Vagina (tissue), 2 donors: ENCODE results near the gene TAOK3. TPM values are rescaled to one million over a fixed set of nuclear protein-coding genes. Genes with fewer than 3 reads are reported as not detected.

Experiments
- DNase-seq, 2 donors: peaks; one replicate each; pipeline ENCODE4 v3.0.0-alpha.2; 2017; ENCODE audit errors: extremely low spot score in 2 of 2
- H3K27ac ChIP-seq: fragments of 200-600 bp; sonication (generic); one replicate; pipeline ENCODE4 v1.5.1; 2019
- H3K27me3 ChIP-seq: fragments of 200-600 bp; sonication (generic); one replicate; pipeline ENCODE4 v1.5.1; 2019
- H3K36me3 ChIP-seq, 2 donors: fragments of 200-600 bp; sonication (generic); one replicate each; pipeline ENCODE4 v1.5.1; 2017 to 2019
- H3K4me1 ChIP-seq: fragments of 200-600 bp; sonication (generic); one replicate; pipeline ENCODE4 v1.5.1; 2019
- H3K4me3 ChIP-seq, 2 donors: fragments of 200-600 bp; sonication (generic); 1 replicate in 1 of 2; 2 replicates in 1 of 2; pipeline ENCODE4 v1.5.1; 2016 to 2019
- H3K9me3 ChIP-seq: fragments of 200-600 bp; sonication (generic); one replicate; pipeline ENCODE4 v1.5.1; 2019
- POLR2A ChIP-seq, 2 donors: fragments of 450-650 bp; IDR thresholded peaks; one replicate each; pipeline ENCODE4 v1.6.1; 2017; ENCODE audit warnings: antibody characterized with exemption in 2 of 2, mild to moderate bottlenecking in 2 of 2, moderate library complexity in 2 of 2
- POLR2AphosphoS5 ChIP-seq, 2 donors: sonication (generic); formaldehyde crosslinking; IDR thresholded peaks; one replicate each; pipeline ENCODE4 v1.9.0; 2017; ENCODE audit warnings: antibody characterized with exemption in 2 of 2, mild to moderate bottlenecking in 2 of 2, low read depth in 1 of 2; ENCODE audit not compliant: insufficient read depth in 1 of 2
- intact Hi-C: fragments of 100-400 bp; cut with DNase I; formaldehyde crosslinking; loops from one replicate; pipeline ENCODE4 v1.15.1; 2023
- total RNA-seq: library from RNA; depleted of rRNA; stranded (reverse); fragments of >200 nt; gene quantifications from one replicate; pipeline ENCODE4 v1.2.3, GENCODE V29; 2016
- TF ChIP-seq, protein P1 (sequence below), 3 experiments: fragments of 450-650 bp in 2 of 3; fragments of 200-600 bp in 1 of 3; sonication (generic) in 1 of 3; IDR thresholded peaks; one replicate each; pipeline ENCODE4 v1.5.1; 2017 to 2019; ENCODE audit warnings: antibody characterized with exemption in 3 of 3, mild to moderate bottlenecking in 2 of 3, moderate library complexity in 2 of 3

Gene TAOK3
- total RNA-seq, 1 donor from 2014 or later: 41.0 TPM

DNA sequence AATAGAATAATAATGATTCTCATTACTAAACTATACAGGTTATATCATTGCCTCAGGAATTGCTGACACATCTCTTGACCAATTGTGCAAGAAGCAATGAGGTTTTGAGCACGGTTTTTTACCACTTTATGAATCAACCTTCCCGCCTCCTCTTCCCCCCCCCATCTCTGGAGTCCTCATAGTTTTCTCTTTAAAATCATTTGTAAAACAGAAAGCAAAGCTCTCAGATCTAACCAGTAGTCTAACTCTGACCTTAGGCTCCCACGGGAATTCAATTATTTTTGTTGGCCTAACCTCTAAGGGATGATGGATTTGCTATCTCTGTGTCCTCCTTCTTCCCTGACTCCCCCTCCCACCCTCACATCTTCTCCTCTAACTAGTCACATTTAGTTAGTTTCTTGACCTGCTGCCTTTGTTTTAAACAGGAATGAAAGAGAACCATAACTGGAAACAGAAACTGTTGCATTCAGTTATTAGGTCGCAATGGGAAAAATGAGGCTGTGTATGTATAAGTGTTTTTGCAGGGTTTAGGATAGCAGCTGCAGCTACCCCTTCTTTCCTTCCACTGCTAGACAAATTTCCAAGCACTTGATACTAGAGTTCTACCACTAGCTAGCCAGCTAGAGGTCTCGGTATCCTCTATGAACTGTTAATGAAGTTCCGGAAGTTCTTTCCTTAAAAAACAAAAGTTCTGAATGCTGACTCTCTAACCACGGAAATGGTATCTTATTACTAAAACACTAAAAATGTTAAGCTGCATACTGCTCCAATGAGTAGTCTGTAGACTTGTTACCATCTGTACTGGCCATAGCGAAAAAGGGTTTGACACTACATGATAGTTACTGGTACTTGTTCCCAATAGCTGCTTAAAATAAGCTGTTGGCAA, 65.4 kb downstream of the TAOK3 start:
- no peak for DNase-seq
- Histone ChIP-seq H3K9me3 (no peaks in the 10 kb centered on the region), H3K36me3 (no peaks in the 10 kb centered on the region), H3K4me3 (peak overlapping the region; percentile 20 to 23), H3K27ac (peak overlapping the region; percentile 30), H3K27me3 (no peaks in the 10 kb centered on the region), H3K4me1 (no peaks in the 10 kb centered on the region)
- intact Hi-C loops: no loop called here
- TF ChIP-seq POLR2AphosphoS5 (IDR thresholded peaks at IDR 0.05; ENCODE audit: insufficient read depth in 1 of 2, low read depth in 1 of 2) (no peak), POLR2A (IDR thresholded peaks at IDR 0.05) (no peak)
- TF ChIP-seq, protein P1, sequence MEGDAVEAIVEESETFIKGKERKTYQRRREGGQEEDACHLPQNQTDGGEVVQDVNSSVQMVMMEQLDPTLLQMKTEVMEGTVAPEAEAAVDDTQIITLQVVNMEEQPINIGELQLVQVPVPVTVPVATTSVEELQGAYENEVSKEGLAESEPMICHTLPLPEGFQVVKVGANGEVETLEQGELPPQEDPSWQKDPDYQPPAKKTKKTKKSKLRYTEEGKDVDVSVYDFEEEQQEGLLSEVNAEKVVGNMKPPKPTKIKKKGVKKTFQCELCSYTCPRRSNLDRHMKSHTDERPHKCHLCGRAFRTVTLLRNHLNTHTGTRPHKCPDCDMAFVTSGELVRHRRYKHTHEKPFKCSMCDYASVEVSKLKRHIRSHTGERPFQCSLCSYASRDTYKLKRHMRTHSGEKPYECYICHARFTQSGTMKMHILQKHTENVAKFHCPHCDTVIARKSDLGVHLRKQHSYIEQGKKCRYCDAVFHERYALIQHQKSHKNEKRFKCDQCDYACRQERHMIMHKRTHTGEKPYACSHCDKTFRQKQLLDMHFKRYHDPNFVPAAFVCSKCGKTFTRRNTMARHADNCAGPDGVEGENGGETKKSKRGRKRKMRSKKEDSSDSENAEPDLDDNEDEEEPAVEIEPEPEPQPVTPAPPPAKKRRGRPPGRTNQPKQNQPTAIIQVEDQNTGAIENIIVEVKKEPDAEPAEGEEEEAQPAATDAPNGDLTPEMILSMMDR (IDR thresholded peaks at IDR 0.05): no peak

DNA sequence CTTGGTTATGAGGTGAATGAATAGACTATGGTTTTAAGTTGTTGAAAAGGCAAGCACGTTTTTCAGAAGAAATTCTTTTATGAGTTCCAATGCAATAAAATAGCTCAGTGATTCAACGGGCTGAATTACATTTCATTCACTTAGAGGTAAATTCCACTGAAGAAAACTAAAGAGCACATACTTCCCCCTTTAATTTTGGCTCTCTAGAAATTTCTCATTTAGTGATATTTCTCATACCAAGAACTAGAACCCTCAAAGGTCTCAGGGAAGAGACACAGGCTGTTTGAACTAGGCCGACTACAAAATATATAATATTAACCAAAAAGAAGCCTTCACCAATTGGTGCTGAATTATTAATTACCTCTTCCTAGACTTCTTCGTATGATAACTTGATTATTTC, 68.6 kb downstream of the TAOK3 start:
- DNase-seq: no peak
- Histone ChIP-seq H3K4me1 (no peaks in the 10 kb centered on the region), H3K27me3 (no peaks in the 10 kb centered on the region), H3K4me3 (no peak overlapping the region), H3K9me3 (no peaks in the 10 kb centered on the region), H3K36me3 (no peaks in the 10 kb centered on the region), H3K27ac (no peak overlapping the region)
- intact Hi-C loops: no loop called here
- TF ChIP-seq POLR2A (IDR thresholded peaks at IDR 0.05): no peak
- no peak for TF ChIP-seq POLR2AphosphoS5 (IDR thresholded peaks at IDR 0.05; ENCODE audit: insufficient read depth in 1 of 2, low read depth in 1 of 2)
- TF ChIP-seq, protein P1 (IDR thresholded peaks at IDR 0.05): no peak

DNA sequence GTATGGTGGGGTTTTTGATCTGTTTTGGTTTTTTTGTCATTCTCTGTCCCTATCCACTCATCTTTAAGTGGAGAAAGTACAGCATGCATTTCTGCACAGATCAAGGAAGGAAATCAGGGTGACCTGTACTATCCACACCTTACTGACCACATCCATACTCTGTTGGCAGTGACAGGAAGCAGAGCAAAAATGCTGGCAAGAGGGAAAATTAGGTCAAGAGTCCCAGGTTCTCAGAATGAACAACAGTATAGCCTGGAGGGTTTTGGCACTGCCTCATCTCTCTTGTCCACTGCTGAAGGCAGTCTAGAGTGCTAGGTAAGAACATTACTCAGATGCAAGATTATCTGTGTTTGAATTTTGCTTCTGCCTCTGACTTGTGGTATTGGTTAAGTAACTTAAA, 70.7 kb downstream of the TAOK3 start:
- intact Hi-C loops: no loop called here
- Histone ChIP-seq H3K4me1 (no peaks in the 10 kb centered on the region), H3K27ac (no peak overlapping the region), H3K9me3 (no peaks in the 10 kb centered on the region), H3K4me3 (no peak overlapping the region), H3K36me3 (no peaks in the 10 kb centered on the region), H3K27me3 (no peaks in the 10 kb centered on the region)
- TF ChIP-seq POLR2AphosphoS5 (IDR thresholded peaks at IDR 0.05; ENCODE audit: insufficient read depth in 1 of 2, low read depth in 1 of 2) (no peak), POLR2A (IDR thresholded peaks at IDR 0.05) (no peak)
- TF ChIP-seq, protein P1 (IDR thresholded peaks at IDR 0.05): no peak
- DNase-seq: no peak

DNA sequence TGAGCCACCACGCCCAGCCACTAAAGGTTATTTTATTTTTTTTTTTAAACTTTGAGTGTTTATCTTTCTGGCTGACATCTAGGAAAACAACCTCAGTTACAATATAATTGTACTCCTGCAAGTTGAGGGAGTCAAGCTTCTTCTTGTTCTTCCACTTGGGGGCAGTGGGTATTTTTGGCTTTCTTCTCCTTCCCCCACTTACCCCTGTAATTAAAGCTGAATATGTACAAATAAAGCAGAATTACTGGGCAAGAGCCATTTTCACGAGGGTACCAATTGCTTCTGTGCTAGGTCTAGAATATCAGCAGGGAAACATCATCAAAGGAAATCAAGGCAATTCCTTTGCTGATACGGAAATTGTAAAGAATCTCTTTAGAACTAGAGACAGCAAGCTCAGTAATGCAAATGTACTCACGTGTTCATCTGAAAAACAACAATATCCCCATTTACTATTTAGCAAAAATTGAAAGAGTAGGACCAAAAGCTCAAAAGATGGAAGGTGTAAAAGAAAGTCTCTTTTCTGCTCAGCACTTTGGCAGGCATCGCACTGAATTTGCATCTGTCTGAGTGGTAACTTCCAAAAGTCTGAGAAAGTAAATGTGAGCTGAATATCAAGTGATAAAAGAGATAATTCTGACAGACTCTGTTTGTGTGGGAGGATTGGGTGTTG, 72.8 kb downstream of the TAOK3 start:
- DNase-seq: no peak
- H3K9me3 ChIP-seq: no peaks in the 10 kb centered on the region
- H3K27me3 ChIP-seq: no peaks in the 10 kb centered on the region
- no peak overlapping the region for H3K4me3 ChIP-seq
- intact Hi-C loops: no loop called here
- no peak overlapping the region for H3K27ac ChIP-seq
- H3K36me3 ChIP-seq: no peaks in the 10 kb centered on the region
- H3K4me1 ChIP-seq: no peaks in the 10 kb centered on the region
- no peak for TF ChIP-seq POLR2A (IDR thresholded peaks at IDR 0.05)
- TF ChIP-seq, protein P1 (IDR thresholded peaks at IDR 0.05): no peak
- no peak for TF ChIP-seq POLR2AphosphoS5 (IDR thresholded peaks at IDR 0.05; ENCODE audit: insufficient read depth in 1 of 2, low read depth in 1 of 2)

DNA sequence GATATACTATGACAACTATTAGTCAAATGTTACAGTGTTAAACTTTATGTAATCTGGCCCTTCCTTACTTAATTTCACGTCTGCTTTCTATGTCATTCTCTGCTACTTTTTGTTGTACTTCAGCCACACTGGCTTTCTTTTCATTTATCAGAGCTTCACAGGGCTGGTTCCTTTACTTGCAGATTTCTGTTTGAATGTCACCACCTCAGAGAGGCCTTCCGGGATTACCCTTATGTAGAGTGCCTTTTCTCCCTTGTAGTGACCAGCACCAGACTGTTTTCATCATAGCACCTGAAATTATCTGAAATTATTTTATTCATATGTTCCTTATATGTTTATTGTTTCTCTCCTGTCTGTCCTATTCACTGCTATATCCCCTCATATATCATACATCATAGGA, 75.4 kb downstream of the TAOK3 start:
- TF ChIP-seq POLR2AphosphoS5 (IDR thresholded peaks at IDR 0.05; ENCODE audit: insufficient read depth in 1 of 2, low read depth in 1 of 2) (no peak), POLR2A (IDR thresholded peaks at IDR 0.05) (no peak)
- TF ChIP-seq, protein P1 (IDR thresholded peaks at IDR 0.05): no peak
- no peaks in the 10 kb centered on the region for H3K4me1 ChIP-seq
- H3K4me3 ChIP-seq: no peak overlapping the region
- H3K27me3 ChIP-seq: no peaks in the 10 kb centered on the region
- DNase-seq: no peak
- no peak overlapping the region for H3K27ac ChIP-seq
- no peaks in the 10 kb centered on the region for H3K36me3 ChIP-seq
- intact Hi-C loops: no loop called here
- H3K9me3 ChIP-seq: no peaks in the 10 kb centered on the region
